Stimulated activated naive CD4-positive, alpha-beta T cell (primary cell): ENCODE measurements around the gene MEDAG.
"Not testable (repeated sequence)": the region's sequence is repeated elsewhere in the genome, so short reads cannot be mapped to it uniquely, and the experiment has no call there.

Experiments
- DNase-seq, 6 experiments: peaks; one replicate each; lab custom pipeline; 2025; lab: John Stamatoyannopoulos, UW

MEDAG gene

DNA sequence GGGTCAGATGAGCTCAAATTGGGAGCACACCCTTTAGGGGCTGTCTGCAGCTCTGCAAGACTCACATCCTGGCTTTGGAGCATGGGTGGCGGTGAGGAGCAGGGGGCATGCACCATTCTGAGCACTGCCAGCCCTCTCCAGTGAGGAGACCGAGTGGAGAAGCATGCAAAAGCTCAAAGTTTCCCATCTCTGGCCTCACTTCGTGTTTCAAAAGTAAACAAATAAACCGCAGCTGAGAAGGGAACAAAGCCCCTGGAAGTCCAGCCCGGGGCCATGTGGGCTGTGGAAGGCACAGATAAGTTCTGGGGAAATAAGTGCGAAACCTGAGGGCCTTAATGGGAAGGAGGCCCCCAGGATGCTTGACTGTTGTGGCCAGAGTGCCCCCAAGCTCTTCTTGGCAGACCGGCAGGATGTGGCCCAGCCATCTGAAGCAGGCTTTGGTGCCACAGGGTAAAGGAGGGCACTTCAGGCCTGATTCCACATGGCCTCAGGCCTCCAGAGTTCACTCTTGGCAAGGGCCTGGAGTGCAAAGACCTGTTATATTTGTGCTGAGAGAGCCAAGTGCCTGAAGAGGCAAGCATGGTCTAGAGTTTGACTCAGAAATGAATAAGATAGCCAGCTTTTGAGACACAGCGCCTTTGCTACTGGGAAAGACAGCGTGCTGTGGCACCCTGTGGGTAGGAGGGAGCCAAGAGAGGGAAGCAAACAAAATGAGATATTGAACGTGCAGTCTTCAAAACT lies 1.2 kb downstream of the MEDAG start:
- DNase-seq: no peak

DNA sequence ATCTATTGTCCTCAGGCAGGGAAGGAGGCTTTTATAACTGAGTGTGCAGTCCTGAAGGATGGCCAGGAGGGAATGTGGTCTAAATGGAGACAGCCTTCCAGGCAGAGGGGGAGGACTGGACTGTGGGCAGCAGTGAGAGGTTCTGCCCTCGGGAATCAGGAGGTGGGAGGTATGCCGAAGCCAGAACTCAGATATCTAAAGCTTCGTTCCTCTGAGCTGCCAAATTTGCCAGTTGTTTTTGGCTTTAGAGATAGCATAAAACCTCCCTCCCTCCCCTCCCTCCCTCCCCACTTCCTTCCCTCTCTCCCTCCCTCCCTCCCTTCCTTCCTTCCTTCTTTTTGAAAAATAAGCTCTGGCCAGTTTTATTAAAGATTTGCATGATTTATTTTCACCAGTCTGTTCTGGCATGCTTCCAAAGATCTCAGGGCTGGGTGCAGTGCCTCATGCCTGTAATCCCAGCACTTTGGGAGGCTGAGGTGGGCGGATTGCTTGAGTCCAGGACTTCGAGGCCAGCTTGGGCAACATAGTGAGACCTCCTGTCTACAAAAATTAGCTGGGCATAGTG lies 2.4 kb downstream of the MEDAG start:
- DNase-seq: no peak

DNA sequence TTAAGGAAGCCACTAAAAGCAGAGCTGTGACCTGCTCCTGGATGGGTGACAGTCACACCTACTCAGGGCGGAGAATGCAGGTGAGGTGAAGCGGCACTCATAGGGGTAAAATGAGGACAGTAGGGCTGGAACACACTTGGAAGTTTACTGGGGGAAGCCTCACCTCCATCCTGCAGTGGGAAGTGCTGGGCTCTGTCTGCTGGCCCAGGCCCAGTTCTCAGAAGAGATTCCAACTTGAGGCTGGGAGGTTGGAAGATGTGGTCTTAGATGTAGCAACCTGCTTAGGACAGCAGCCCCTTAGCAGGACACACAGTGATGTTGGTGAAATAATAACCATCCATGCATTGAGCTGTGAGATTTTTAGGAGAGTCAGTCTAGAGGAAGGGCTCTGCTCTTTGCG lies 4.6 kb downstream of the MEDAG start:
- no peak for DNase-seq

DNA sequence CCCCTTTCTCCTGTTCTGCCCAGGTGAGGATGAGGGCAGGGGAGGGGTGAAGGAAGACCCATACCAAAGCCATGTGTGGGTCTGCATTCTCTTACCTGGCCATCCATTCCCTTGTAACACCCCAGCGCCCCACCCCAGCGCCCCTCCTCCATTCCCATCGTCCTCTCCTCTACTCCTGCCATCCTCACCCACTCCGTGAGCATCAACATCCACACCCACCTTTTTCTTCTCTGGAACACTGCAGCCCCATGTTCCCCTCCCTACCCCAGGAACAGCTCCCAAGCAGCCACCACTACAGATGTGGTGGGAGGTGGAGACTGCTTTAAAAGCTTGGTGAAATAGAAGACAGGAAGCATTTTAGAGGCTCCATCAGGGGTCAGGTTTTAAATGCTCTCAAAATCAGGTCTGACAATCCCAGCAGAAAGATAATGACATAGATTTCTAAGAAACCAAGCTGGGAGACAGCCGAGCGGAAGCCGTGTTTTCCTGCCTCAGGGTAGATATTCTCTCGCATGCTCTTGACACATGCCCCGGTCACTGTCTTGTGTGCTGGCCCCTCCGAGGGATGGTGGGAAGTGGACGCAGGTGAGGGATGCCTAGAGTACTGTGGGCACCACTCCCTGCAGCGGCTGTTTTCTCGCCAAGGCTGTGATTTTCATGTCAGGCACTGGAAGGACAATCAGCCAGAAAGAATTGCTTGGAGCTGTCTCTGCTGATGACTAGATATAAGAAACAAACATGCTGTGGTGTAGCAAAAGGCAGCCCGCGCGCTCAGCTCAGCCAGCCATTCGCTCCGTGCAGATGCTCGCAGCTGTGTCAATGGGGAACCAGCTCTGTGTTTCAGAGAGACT lies 9.8 kb downstream of the MEDAG start:
- DNase-seq: no peak

DNA sequence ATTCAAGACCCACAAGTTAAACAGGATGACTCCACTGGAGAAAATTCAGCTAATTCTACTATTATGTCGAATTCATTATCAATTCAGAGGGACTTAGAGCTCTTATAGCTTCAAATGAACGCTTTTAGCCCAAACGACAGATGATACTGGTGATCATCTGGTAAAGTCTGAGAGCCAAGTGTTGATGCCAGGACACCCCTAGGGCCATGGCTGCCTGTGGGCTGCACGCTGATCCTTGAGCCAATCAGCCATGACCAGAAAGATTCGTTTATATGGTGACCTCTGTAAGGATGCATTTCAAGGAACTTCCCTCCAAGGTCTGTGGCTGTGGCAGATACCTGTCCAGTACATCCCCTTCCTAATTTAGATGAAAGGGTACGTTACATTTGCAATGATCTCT lies 10.9 kb downstream of the MEDAG start:
- no peak for DNase-seq

DNA sequence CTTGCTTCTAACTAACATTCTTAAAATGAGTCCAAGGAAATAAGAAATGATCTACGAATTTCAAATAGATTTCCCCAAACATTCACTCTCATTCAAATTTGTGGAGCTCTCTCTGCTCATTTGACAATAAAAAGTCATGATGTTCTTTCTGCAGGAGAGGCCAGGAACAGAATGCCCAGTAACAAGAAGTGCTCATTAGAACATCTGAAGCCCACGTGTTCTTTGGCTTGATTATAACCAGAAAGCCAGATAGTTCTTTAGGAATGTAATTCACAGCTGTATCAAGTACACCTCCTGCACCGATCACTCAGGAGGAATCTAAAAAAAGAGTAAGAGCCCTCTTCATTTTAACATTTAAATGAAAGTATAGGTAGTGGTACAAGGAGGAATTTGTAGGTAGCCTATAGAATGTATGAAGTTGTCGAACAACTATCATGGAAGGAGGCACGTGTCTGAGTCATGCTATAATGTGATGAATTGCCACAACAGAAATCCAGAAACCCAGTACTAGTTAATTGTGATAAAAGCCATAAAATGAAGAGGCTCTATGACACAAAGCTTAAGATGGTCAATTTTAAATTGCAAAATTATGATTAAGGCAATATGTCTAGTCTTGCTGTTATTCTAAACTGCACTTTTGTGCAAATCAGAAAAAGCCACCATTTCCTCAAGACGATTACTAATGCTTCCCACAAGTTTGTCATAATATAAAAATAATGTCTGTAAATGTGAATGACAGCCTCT lies 12.8 kb downstream of the MEDAG start:
- no peak for DNase-seq

DNA sequence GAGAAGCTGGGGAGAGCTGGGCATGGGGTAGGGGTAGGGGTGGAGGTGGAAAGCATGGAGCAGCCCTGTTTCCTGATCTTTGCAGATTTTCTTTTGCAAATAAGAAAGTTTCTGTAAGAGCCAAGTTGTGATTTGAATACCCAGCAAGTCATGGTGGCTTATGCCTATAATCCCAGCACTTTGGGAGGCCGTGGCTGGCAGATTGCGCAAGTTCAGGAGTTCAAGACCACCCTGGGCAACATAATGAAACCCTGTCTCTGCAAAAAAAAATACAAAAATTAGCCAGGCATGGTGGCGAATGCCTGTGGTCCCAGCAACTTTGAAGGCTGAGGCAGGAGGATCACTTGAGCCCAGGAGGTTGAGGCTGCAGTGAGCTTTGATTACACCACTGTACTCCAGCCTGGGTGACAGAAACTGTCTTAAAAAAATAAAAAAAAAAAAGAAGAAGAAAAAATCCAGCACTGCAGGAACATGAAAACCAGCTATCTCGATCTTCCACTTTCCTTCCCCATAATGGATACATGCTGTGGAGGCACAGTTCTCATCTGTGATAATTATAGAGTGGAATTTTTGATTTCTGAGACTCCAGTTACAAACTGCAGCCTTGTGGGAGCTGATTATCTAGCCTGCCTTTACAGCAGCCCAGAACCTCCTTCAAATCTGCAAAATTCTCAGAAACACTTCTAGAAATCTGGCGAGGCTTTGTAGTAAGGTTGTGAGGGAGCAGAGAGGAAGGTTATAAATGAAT lies 14.3 kb downstream of the MEDAG start:
- no peak for DNase-seq

DNA sequence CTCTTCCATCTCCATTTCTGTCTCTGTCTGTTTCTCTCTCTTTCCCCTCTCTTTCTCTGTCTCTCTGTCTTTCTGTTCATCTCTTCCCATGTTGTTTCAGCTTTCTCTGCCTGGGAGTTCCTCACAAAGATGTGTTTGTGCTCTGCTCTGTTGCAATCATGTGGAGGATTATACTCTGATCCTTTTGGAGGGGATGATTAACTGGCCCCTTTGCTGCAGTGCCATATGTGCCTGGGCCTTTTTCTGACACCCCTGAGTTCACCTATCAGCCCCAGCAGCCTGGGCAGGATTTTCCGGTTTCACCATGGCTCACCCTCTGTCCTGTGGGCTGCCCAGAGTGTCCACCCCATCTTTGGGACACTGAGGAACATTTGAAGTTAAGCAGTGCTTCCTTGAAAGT lies 17.3 kb downstream of the MEDAG start:
- DNase-seq: no peak

DNA sequence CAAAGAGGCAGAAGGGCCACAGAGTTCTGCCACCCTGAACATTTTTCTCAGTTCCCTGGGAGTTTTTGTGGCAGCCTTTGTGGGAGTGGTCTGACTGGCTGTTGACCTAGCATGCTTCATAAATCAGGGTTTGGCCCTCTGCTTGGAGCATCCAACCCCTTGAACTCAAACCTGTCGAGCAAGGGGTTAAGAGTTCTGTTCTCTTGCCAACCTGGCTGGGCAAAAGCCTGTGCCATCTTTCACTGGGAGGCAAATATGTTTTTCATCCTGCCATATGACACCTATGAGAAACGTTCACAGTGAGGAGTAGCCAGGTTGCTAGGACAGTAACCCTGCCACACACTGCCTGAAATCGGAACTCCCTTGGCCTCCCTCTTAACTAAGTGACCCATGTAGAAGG lies 18.6 kb downstream of the MEDAG start:
- DNase-seq: no peak

DNA sequence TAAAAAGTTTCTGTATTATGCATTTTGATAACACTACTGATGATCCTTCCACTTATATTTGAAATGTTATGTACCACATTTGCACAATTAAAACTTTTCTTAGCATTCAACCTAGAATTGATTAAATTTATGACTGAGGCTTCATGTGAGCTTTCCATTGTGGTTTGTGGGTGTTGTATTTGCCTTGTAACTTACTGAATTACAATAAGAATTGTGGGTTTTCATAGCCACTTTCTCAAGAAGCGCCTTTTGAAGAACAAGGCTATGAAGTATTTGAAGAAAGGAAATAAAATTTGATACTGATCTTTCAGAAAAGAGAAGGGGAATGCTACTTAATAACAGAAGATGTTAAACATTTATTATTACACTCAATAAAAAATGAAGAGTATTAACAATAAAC lies 19.4 kb downstream of the MEDAG start:
- DNase-seq: no peak

DNA sequence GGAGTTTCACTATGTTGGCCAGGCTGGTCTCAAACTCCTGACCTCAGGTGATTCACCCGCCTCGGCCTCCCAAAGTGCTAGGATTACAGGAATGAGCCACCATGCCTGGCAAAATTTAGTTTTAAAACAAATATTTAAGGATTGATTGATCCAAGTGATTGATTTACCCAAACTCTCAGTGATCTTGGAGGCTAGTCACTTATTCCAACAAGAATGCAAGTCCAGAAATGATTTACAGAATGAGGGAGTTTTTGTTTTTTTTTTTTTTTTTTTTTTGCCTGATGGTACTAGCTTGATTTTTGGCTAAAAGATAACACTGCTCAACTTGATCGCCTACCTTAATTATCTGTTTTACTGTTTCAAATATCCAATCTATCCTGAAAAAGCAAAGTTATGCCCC lies 20.7 kb downstream of the MEDAG start:
- DNase-seq: no peak

DNA sequence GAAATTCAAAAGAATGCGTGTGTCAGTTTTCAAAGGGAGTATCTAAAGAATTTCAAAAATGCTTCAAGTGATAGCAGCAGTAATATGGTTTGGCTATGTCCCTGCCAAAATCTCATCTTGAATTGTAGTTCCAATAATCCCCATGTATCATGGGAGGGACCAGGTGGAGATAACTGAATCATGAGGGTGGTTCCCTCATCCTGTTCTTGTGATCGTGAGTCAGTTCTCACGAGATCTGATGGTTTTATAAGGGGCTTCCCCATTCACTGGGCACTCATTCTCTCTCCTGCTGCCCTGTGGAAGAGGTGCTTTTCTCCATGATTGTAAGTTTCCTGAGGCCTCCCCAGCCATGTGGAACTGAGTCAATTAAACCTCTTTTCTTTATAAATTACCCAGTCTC lies 21.1 kb downstream of the MEDAG start:
- not testable (repeated sequence) for DNase-seq

DNA sequence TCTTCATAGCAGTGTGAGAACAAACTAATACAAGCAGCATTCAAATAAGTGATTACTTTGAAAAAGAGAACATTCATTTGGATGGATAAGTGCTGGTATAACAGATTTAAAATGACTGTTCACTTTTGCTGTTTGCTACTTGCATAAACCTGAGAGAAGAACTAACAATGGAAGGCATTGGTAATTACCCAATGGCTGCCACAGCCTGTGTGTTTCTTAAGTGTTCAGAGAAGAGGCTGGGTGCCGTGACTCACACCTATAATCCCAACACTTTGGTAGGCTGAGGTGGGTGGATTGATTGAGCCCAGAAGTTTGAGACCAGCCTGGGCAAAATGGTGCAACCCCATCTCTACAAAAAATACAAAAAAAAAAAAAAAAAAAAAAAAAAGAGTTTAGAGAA lies 21.5 kb downstream of the MEDAG start:
- no peak for DNase-seq

DNA sequence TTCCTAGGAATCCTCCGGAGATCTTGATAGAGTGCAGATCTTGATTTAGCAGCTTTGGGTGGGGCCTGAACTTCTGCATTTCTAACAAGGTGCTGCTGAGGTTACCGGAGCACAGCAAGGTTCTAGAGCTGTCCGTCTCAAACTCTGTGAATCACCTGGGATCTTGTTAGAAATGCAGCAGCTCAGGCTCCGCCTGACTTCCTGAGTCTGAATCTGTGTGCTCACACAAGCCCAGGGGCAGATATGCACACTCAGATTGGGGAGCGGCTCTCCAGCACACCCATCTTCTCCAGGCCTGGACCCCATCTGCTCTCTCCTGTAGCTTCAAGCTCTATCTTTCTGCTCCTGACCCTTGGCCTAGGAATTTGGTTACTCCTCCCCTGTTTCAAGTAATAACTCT lies 22.9 kb downstream of the MEDAG start:
- DNase-seq: no peak

DNA sequence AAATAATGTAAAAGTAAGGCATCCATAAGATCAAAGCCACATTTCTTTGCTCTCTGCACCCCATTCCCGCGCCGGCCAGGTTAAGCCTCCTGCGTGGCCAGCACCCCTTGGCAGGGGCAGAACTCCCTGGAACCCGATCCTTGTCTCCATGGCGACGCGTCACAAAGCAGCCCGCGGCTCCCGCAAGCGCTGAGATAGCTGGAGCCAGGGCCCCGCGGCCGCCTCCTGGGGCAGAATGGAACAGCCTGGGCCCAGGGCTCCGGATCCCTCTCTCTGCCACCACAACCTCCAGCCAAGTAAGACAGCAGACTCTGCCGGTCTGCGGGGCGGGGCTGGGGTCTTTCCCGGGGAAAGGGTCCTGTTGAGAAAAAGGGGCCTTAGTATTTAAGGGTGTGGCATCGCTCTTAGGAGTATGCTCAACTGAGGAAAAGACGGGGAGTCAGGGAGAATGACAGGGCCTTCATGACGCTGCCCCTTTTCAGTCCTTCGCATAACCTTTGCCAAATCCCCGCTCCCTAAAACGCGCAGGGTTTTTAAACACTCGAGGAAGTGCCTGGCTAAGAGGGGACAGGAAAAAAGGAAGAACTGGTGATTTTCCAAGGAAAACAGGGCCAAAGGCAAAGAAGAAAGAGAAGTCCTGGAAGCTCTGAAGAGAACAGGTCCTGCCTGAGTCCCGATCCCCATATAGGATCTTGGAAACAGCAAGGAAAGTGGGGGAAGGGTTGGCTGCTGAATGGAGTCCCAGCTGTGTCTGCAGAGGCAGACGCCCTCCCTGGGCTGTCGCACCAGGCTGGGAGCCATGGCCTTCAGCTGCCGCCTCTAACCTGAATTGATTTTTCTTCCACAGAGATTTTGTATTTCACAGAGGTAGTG lies 26.6 kb downstream of the MEDAG start, which contains the start of gene TEX26:
TSS of gene TEX26 (plus strand) at position 176 of the 873 bp plus-strand sequence. CDS start at position 236, 60 bp downstream.
- no peak for DNase-seq

DNA sequence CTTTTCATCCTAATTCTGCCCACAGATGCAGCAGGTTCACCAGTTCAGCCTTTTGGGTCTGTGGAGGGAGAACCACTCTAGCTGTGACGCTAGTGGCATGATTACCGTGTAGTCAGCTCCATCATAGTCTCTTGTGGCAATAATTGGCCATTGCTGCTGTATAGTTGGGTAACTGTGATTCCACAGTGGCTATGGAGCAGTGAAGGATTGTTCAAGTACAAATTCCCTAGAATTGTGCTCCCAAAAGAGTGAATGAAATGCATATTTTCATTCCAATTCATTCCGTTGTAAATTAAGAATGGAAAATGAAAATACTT lies 27.2 kb downstream of the MEDAG start:
- DNase-seq: no peak

DNA sequence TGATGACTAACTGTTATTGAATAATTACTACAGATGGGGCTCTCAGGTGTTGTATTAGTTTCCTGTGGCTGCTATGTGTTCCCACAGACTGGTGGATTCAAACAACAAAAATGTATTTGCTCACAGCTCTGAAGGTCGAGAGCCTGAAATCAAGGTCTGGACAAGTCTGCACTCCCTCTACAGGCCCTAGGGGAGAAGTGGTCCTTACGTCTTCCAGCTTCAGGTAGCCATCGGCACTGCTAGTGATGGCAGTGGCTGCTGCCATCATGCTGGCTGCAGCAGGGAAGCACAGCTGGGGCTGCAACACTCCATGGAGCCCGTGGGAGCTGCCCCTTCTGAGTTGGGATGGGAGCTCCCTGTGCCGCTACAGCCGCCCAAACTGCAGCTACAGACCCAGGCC lies 28.3 kb downstream of the MEDAG start:
- no peak for DNase-seq

DNA sequence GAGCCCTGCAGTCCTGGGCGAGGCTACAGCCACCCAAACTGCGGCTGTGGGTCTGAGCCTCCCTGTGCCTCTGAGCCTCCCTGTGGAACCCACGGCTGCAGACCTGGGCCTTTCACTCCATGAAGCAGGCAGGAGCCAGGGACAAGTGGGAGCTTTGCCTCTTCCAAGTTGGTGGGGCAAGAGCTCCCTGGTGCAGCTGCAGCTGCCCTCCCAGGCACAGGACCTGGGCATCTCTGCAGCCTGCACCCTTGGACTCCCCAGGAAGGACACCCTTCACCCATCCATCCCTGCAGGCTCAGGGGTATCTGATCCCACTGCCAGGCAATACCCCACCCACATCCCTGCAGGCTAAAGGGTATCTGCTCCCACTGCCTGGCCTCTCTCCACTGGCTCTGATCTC lies 28.7 kb downstream of the MEDAG start:
- no peak for DNase-seq

DNA sequence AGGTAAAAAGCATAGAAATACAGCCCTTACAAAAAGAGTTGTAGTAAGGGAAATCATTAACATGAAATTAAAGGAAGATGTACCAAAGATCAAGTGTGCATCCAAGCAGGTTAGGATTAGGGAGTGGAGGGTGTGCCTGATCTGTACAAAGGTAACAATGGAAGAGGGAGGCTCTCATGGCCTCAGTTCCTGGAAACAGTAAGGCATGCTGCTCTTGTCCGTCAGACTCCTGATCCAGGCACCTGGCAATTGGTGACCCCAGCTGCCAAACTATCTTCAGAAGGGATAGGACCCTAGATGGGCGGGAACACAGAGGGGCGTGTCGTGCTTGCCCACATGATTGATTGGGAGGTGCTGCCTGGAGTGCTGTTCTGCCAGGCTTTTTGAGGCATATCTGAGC lies 30.9 kb downstream of the MEDAG start:
- DNase-seq: no peak

DNA sequence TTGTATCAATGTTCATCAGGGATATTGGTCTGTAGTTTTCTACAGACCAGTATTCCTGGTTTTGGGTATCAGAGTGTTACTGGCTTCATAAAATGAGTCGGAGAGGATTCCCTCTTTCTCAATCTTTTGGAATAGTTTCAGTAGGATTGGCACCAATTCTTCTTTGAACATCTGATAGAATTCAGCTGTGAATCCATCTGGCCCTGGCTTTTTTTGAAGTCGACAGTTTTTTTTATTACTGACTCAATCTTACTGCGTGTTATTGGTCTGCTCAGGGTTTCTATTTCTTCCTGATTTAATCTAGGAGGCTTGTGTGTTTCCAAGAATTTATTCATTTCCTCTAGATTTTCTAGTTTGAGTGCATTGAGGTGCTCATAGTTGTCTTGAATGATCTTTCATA lies 37.8 kb downstream of the MEDAG start:
- DNase-seq: no peak
